IMR-90 (cell line): ENCODE results near the gene CST7. TPM values are rescaled to one million over a fixed set of nuclear protein-coding genes. Genes with fewer than 3 reads are reported as not detected.

Experiments used
- ATAC-seq: fragments of 200-7000 bp; cut with Tn5 transposase; 2 replicates; pipeline ENCODE4 v1.9.1; 2020; ENCODE audit warnings: low read depth, mild to moderate bottlenecking, moderate library complexity
- BruUV-seq: library from RNA; stranded (reverse); fragments of 400-500 nt; replicated peaks from 2 replicates; lab custom pipeline; 2021; lab: Mats Ljungman, UMichigan
- CTCF ChIA-PET: fragments of 300-600 bp; formaldehyde crosslinking; extraction: SDS; loops from one replicate; lab custom pipeline; 2021; ENCODE audit warnings: antibody characterized with exemption; lab: Yijun Ruan, JAX
- POLR2A ChIA-PET: fragments of 300-600 bp; sonication (Branson Sonifier 250); formaldehyde crosslinking; loops from one replicate; lab custom pipeline; 2022; ENCODE audit warnings: antibody characterized with exemption; ENCODE audit not compliant: unreplicated experiment; lab: Charles Lee
- DNase-seq: peaks from one replicate; pipeline ENCODE4 v3.0.0; 2013
- H2AFZ ChIP-seq: replicated peaks from 2 replicates; pipeline ENCODE3; 2013; ENCODE audit warnings: low read length, mild to moderate bottlenecking; ENCODE audit not compliant: poor library complexity
- H2AK5ac ChIP-seq: 2 replicates; pipeline ENCODE4 v1.6.1; 2013; ENCODE audit warnings: low read depth, low read length, inconsistent platforms
- H2AK9ac ChIP-seq: replicated peaks from 2 replicates; pipeline ENCODE3; 2013; ENCODE audit warnings: mild to moderate bottlenecking, low read depth, low read length, moderate library complexity; ENCODE audit not compliant: poor library complexity
- H2BK120ac ChIP-seq: 2 replicates; pipeline ENCODE4 v1.6.1; 2013; ENCODE audit warnings: low read depth, low read length, inconsistent platforms
- H2BK15ac ChIP-seq: 3 replicates; pipeline ENCODE4 v1.6.1; 2013; ENCODE audit warnings: low read depth, low read length, inconsistent platforms
- H2BK20ac ChIP-seq: 2 replicates; pipeline ENCODE4 v1.6.1; 2013; ENCODE audit warnings: low read depth, mild to moderate bottlenecking, inconsistent platforms, low read length, moderate library complexity
- H2BK5ac ChIP-seq: 2 replicates; pipeline ENCODE4 v1.6.1; 2013; ENCODE audit warnings: mild to moderate bottlenecking, low read depth, low read length, inconsistent platforms; ENCODE audit not compliant: poor library complexity, severe bottlenecking
- H3K14ac ChIP-seq: replicated peaks from 2 replicates; pipeline ENCODE4 v1.6.1; 2013; ENCODE audit warnings: low read depth, low read length, inconsistent platforms
- H3K18ac ChIP-seq: 2 replicates; pipeline ENCODE4 v1.6.1; 2013; ENCODE audit warnings: low read depth, low read length, control low read depth
- H3K23ac ChIP-seq: 2 replicates; pipeline ENCODE4 v1.6.1; 2013; ENCODE audit warnings: low read depth, low read length, inconsistent platforms
- H3K27ac ChIP-seq: 2 replicates; pipeline ENCODE4 v1.5.1; 2013; ENCODE audit warnings: mild to moderate bottlenecking, control low read depth, low read length; ENCODE audit not compliant: insufficient read depth
- H3K27me3 ChIP-seq: 2 replicates; pipeline ENCODE4 v1.6.1; 2013; ENCODE audit warnings: low read length; ENCODE audit not compliant: control insufficient read depth, insufficient read depth
- H3K36me3 ChIP-seq: 2 replicates; pipeline ENCODE4 v1.6.1; 2013; ENCODE audit warnings: low read length, mixed read lengths; ENCODE audit not compliant: control insufficient read depth, insufficient read depth
- H3K4ac ChIP-seq: 2 replicates; pipeline ENCODE4 v1.6.1; 2013; ENCODE audit warnings: low read depth, low read length, inconsistent platforms
- H3K4me1 ChIP-seq: 2 replicates; pipeline ENCODE4 v1.6.1; 2013; ENCODE audit warnings: low read length, mixed read lengths; ENCODE audit not compliant: control insufficient read depth, insufficient read depth
- H3K4me2 ChIP-seq: 2 replicates; pipeline ENCODE4 v1.6.1; 2013; ENCODE audit warnings: low read depth, mild to moderate bottlenecking, control low read depth, low read length, moderate library complexity
- H3K4me3 ChIP-seq: 2 replicates; pipeline ENCODE4 v1.5.1; 2013; ENCODE audit warnings: low read depth, mild to moderate bottlenecking, control low read depth, low read length, moderate library complexity; ENCODE audit not compliant: insufficient read depth
- H3K56ac ChIP-seq: 2 replicates; pipeline ENCODE4 v1.6.1; 2013; ENCODE audit warnings: low read length, inconsistent platforms; ENCODE audit not compliant: insufficient read depth; ENCODE audit errors: extremely low read depth
- H3K79me1 ChIP-seq, 2 experiments: 2 replicates each; pipeline ENCODE4 v1.6.1; 2013; ENCODE audit warnings: low read length in 2 of 2, inconsistent platforms in 1 of 2, low read depth in 1 of 2
- H3K9ac ChIP-seq: 2 replicates; pipeline ENCODE4 v1.6.1; 2013; ENCODE audit warnings: low read depth, low read length, control low read depth
- H3K9me1 ChIP-seq: 2 replicates; pipeline ENCODE4 v1.6.1; 2013; ENCODE audit warnings: low read length, inconsistent platforms; ENCODE audit not compliant: insufficient read depth
- H3K9me3 ChIP-seq: 2 replicates; pipeline ENCODE4 v1.6.1; 2013; ENCODE audit warnings: low read length; ENCODE audit not compliant: control insufficient read depth, insufficient read depth
- H4K20me1 ChIP-seq: 2 replicates; pipeline ENCODE4 v1.6.1; 2013; ENCODE audit warnings: low read length, inconsistent platforms; ENCODE audit not compliant: insufficient read depth
- H4K5ac ChIP-seq: 2 replicates; pipeline ENCODE4 v1.6.1; 2013; ENCODE audit warnings: mild to moderate bottlenecking, low read depth, low read length, control low read depth
- H4K8ac ChIP-seq, 2 experiments: 2 replicates each; pipeline ENCODE4 v1.6.1; 2013; ENCODE audit warnings: low read depth in 2 of 2, low read length in 2 of 2, control low read depth in 1 of 2, inconsistent platforms in 1 of 2
- H4K91ac ChIP-seq: 2 replicates; pipeline ENCODE4 v1.6.1; 2013; ENCODE audit warnings: low read depth, low read length, inconsistent platforms; ENCODE audit not compliant: insufficient read depth
- CHD1 ChIP-seq: IDR thresholded peaks from 2 replicates; pipeline ENCODE4 v1.6.1; 2012; ENCODE audit warnings: low read depth, low read length, improper control_type of control experiment
- CTCF ChIP-seq: conservative IDR thresholded peaks from 2 replicates; pipeline ENCODE4 v1.5.1; 2012; ENCODE audit warnings: mild to moderate bottlenecking, low read depth, low read length, improper control_type of control experiment
- MAFK ChIP-seq: IDR thresholded peaks from 2 replicates; pipeline ENCODE4 v1.6.1; 2012; ENCODE audit warnings: low read depth, low read length, improper control_type of control experiment
- MAZ ChIP-seq: IDR thresholded peaks from 2 replicates; pipeline ENCODE4 v1.6.1; 2012; ENCODE audit warnings: low read depth, mild to moderate bottlenecking, low read length, improper control_type of control experiment, moderate library complexity, borderline replicate concordance
- NFE2L2 ChIP-seq: fragments of 150-350 bp; IDR thresholded peaks from 2 replicates; pipeline ENCODE4 v1.6.1; 2016; ENCODE audit warnings: low read depth, mild to moderate bottlenecking, low read length
- POLR2A ChIP-seq: IDR thresholded peaks from 2 replicates; pipeline ENCODE4 v1.6.1; 2012; ENCODE audit warnings: mild to moderate bottlenecking, low read depth, low read length
- RAD21 ChIP-seq: IDR thresholded peaks from 2 replicates; pipeline ENCODE4 v1.6.1; 2012; ENCODE audit warnings: low read length, improper control_type of control experiment
- RCOR1 ChIP-seq: IDR thresholded peaks from 2 replicates; pipeline ENCODE4 v1.6.1; 2012; ENCODE audit warnings: mild to moderate bottlenecking, low read length, improper control_type of control experiment; ENCODE audit not compliant: insufficient replicate concordance
- WGBS, 2 experiments: methylation state at CpG; one replicate each; pipeline versions ENCODE4 v1.1.5 to v1.1.7; 2013; ENCODE audit warnings: missing lambda C conversion rate in 2 of 2; ENCODE audit not compliant: insufficient read length in 1 of 2; ENCODE audit errors: extremely low coverage in 2 of 2; 5-methylcytosine and 5-hydroxymethylcytosine counted together
- dilution Hi-C: fragments of 300-500 bp; cut with HindIII; formaldehyde crosslinking; loops from one replicate; pipeline ENCODE4 v1.14.3; 2018; ENCODE audit warnings: low sequenced_read_pairs; ENCODE audit not compliant: unreplicated experiment
- in situ Hi-C: fragments of 300-500 bp; cut with MboI; formaldehyde crosslinking; loops from 3 replicates; pipeline ENCODE4 v1.14.3; 2019; ENCODE audit warnings: low sequenced_read_pairs, inconsistent platforms, mixed read lengths
- intact Hi-C: fragments of 100-400 bp; cut with micrococcal nuclease; formaldehyde crosslinking; loops from 2 replicates; pipeline ENCODE4 v1.10.0; 2022
- polyA plus RNA-seq, 3 experiments: library from polyadenylated mRNA; depleted of rRNA; stranded (reverse); fragments of >200 nt; gene quantifications; 2 replicates each; pipeline ENCODE4 v1.2.3, GENCODE V29; 2012; ENCODE audit warnings: low replicate concordance in 1 of 3
- total RNA-seq: library from RNA; depleted of rRNA; stranded (reverse); fragments of >200 nt; gene quantifications from 2 replicates; pipeline ENCODE4 v1.2.3, GENCODE V29; 2012

Gene CST7
- total and polyA plus RNA-seq, 2 of the 4 experiments (the other 2 are of a cell fraction): not detected

GRCh38 chr20:24959591-24960301 lies 10.7 kb downstream of the CST7 start:
- H3K4me1 ChIP-seq: no peaks in the 10 kb centered on the region
- no peak overlapping the region for H2BK20ac ChIP-seq
- H3K4me3 ChIP-seq: no peak overlapping the region
- 89% methylated on average over 5 of the region's 14 CpGs; no CpG with 5 or more reads in 1 of the 2 experiments for WGBS, 2 experiments
- no peak overlapping the region for H2AFZ ChIP-seq
- no peak overlapping the region for H3K9ac ChIP-seq
- 0 out of 2 replicates have a peak, but pooled peaks cover 4% of the 10 kb centered on the region for H3K9me1 ChIP-seq
- H4K5ac ChIP-seq: no peak overlapping the region
- ATAC-seq (no peak), DNase-seq (no peak)
- peaks cover 30% of the 10 kb centered on the region for H3K36me3 ChIP-seq
- in situ Hi-C loops (no loop called here), intact Hi-C loops (no loop called here), dilution Hi-C loops (no loop called here)
- TF ChIP-seq CHD1 (no peak), RCOR1 (no peak), CTCF (no peak), RAD21 (no peak), NFE2L2 (no peak), POLR2A (no peak), MAFK (no peak), MAZ (no peak)
- no peaks in the 10 kb centered on the region for H3K27me3 ChIP-seq
- no peak overlapping the region for H3K4ac ChIP-seq
- H3K4me2 ChIP-seq: no peak overlapping the region
- no peak overlapping the region for H2BK120ac ChIP-seq
- no peak overlapping the region for H2BK5ac ChIP-seq
- H4K20me1 ChIP-seq: no peaks in the 10 kb centered on the region
- no peak overlapping the region for H3K18ac ChIP-seq
- H3K79me1 ChIP-seq: no peaks in the 10 kb centered on the region
- H4K91ac ChIP-seq: no peak overlapping the region
- no peak overlapping the region for H2BK15ac ChIP-seq
- H3K14ac ChIP-seq: no peak overlapping the region
- POLR2A ChIA-PET: no interaction called here
- no peak overlapping the region for H2AK9ac ChIP-seq
- H4K8ac ChIP-seq: no peak overlapping the region
- no TSS peak for BruUV-seq
- H2AK5ac ChIP-seq: no peak overlapping the region
- H3K56ac ChIP-seq: no peak overlapping the region
- CTCF ChIA-PET: no interaction called here
- no peak overlapping the region for H3K27ac ChIP-seq
- H3K9me3 ChIP-seq: no peaks in the 10 kb centered on the region
- H3K23ac ChIP-seq: no peak overlapping the region
